Suprapubic skin (tissue), 4 donors: ENCODE results near the gene ATP1A4. TPM values are rescaled to one million over a fixed set of nuclear protein-coding genes. Genes with fewer than 3 reads are reported as not detected.

Source experiments
- DNase-seq, 2 donors: peaks; one replicate each; pipeline ENCODE4 v3.0.0-alpha.2; 2019; ENCODE audit warnings: low spot score in 2 of 2
- H3K27ac ChIP-seq: fragments of 200-600 bp; sonication (generic); one replicate; pipeline ENCODE4 v1.5.1; 2019
- H3K27me3 ChIP-seq: fragments of 200-600 bp; sonication (generic); one replicate; pipeline ENCODE4 v1.5.1; 2019
- H3K36me3 ChIP-seq: fragments of 200-600 bp; sonication (generic); one replicate; pipeline ENCODE4 v1.5.1; 2019
- H3K4me1 ChIP-seq: fragments of 200-600 bp; sonication (generic); one replicate; pipeline ENCODE4 v1.5.1; 2019
- H3K4me3 ChIP-seq: fragments of 200-600 bp; sonication (generic); one replicate; pipeline ENCODE4 v1.5.1; 2019; ENCODE audit warnings: mild to moderate bottlenecking
- H3K9me3 ChIP-seq: fragments of 200-600 bp; sonication (generic); one replicate; pipeline ENCODE4 v1.5.1; 2019
- CTCF ChIP-seq, 2 donors: fragments of 200-600 bp in 1 of 2; fragments of 450-650 bp in 1 of 2; sonication (generic) in 1 of 2; IDR thresholded peaks; one replicate each; pipeline ENCODE4 v1.5.1; 2016 to 2019; ENCODE audit warnings: antibody characterized with exemption in 2 of 2, mild to moderate bottlenecking in 1 of 2, moderate library complexity in 1 of 2
- EP300 ChIP-seq: sonication (generic); formaldehyde crosslinking; IDR thresholded peaks from one replicate; pipeline ENCODE4 v1.6.1; 2017; ENCODE audit warnings: antibody characterized with exemption
- POLR2A ChIP-seq, 2 donors: fragments of 450-650 bp; IDR thresholded peaks; one replicate each; pipeline ENCODE4 v1.6.1; 2017; ENCODE audit warnings: antibody characterized with exemption in 2 of 2, mild to moderate bottlenecking in 2 of 2, moderate library complexity in 2 of 2
- POLR2AphosphoS5 ChIP-seq, 3 donors: sonication (generic); formaldehyde crosslinking; IDR thresholded peaks; one replicate each; pipeline ENCODE4 v1.6.1; 2017; ENCODE audit warnings: antibody characterized with exemption in 3 of 3
- WGBS: methylation state at CpG from one replicate; pipeline ENCODE4 v1.1.5; 2018; 5-methylcytosine and 5-hydroxymethylcytosine counted together
- total RNA-seq, 4 donors: library from RNA; depleted of rRNA; stranded (reverse); fragments of >200 nt; gene quantifications; one replicate each; pipeline ENCODE4 v1.1.0, GENCODE V29; 2016

Gene ATP1A4
- total RNA-seq, 4 donors from 2014 or later, result not detected

- no peak overlapping the region for H3K4me3 ChIP-seq
- peaks cover 8% of the 10 kb centered on the region for H3K4me1 ChIP-seq
- no peak for TF ChIP-seq CTCF (IDR thresholded peaks at IDR 0.05)
- TF ChIP-seq POLR2A (IDR thresholded peaks at IDR 0.05), result no peak
- TF ChIP-seq EP300, result no peak
- no peak for TF ChIP-seq POLR2AphosphoS5 (IDR thresholded peaks at IDR 0.05)
- no peaks in the 10 kb centered on the region for H3K9me3 ChIP-seq
- no peaks in the 10 kb centered on the region for H3K27me3 ChIP-seq
- H3K36me3 ChIP-seq, result no peaks in the 10 kb centered on the region
- WGBS, result 89% methylated on average over 7 of the region's 7 CpGs
- no peak for DNase-seq
- H3K27ac ChIP-seq, result no peak overlapping the region
These were observed 34.8 kb downstream of the ATP1A4 start for GRCh38 chr1:160186246-160186645.

DNA sequence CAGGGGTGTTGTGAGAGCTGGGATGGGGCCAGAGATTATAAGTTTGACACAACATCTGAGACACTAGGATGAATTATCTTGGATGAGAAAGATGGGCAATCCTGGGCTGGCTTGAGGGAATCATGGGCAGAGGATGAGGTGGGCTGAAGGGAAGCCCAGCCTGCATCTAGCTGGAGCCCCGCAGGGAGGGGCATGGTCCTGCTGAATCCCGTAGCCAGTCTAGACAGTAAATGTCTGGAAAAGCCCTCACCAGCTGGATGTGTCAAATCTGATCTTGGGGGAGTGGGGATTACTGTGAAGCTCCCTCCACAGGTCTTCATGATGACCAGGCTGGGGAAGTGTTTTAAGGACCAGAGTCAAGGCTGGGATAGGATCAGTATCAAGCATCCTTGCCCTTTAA is 35.3 kb downstream of the ATP1A4 start:
- DNase-seq, result no peak
- WGBS, result 75% methylated on average over 2 of the region's 2 CpGs

GRCh38 chr1:160187407-160187806 is 36.0 kb downstream of the ATP1A4 start:
- DNase-seq, result no peak
- H3K27me3 ChIP-seq, result no peaks in the 10 kb centered on the region
- H3K36me3 ChIP-seq, result no peaks in the 10 kb centered on the region
- WGBS, result 83% methylated on average over 7 of the region's 7 CpGs
- no peak overlapping the region for H3K4me3 ChIP-seq
- TF ChIP-seq POLR2AphosphoS5 (IDR thresholded peaks at IDR 0.05) (no peak), POLR2A (IDR thresholded peaks at IDR 0.05) (no peak), CTCF (IDR thresholded peaks at IDR 0.05) (no peak), EP300 (no peak)
- peaks cover 8% of the 10 kb centered on the region for H3K4me1 ChIP-seq
- H3K27ac ChIP-seq, result no peak overlapping the region
- no peaks in the 10 kb centered on the region for H3K9me3 ChIP-seq

More for the DNA sequence above, 35.3 kb downstream of the ATP1A4 start:
- peaks cover 8% of the 10 kb centered on the region for H3K4me1 ChIP-seq
- no peak overlapping the region for H3K27ac ChIP-seq
- H3K36me3 ChIP-seq, result no peaks in the 10 kb centered on the region
- TF ChIP-seq EP300 (no peak), CTCF (IDR thresholded peaks at IDR 0.05) (no peak), POLR2A (IDR thresholded peaks at IDR 0.05) (no peak)
- H3K4me3 ChIP-seq, result no peak overlapping the region
- no peaks in the 10 kb centered on the region for H3K27me3 ChIP-seq
- H3K9me3 ChIP-seq, result no peaks in the 10 kb centered on the region

GRCh38 chr1:160188341-160188740 is 36.9 kb downstream of the ATP1A4 start:
- TF ChIP-seq CTCF (IDR thresholded peaks at IDR 0.05) (no peak), EP300 (no peak), POLR2A (IDR thresholded peaks at IDR 0.05) (no peak), POLR2AphosphoS5 (IDR thresholded peaks at IDR 0.05) (no peak)
- Histone ChIP-seq H3K4me3 (no peak overlapping the region), H3K4me1 (peaks cover 16% of the 10 kb centered on the region), H3K9me3 (no peaks in the 10 kb centered on the region), H3K36me3 (no peaks in the 10 kb centered on the region), H3K27me3 (no peaks in the 10 kb centered on the region), H3K27ac (no peak overlapping the region)
- no peak for DNase-seq
- 86% methylated on average over 7 of the region's 7 CpGs for WGBS

GRCh38 chr1:160189649-160190625 is 38.5 kb downstream of the ATP1A4 start, which contains the start of gene CASQ1:
CASQ1 (plus strand) TSS chr1:160190575; CDS start chr1:160190752, 177 bp downstream.
- Histone ChIP-seq H3K36me3 (no peaks in the 10 kb centered on the region), H3K4me3 (no peak within 1 kb of the TSS), H3K9me3 (no peaks in the 10 kb centered on the region), H3K27me3 (no peaks in the 10 kb centered on the region), H3K27ac (no peak within 1 kb of the TSS), H3K4me1 (peaks cover 18% of the 10 kb centered on the region)
- TF ChIP-seq EP300 (no peak), POLR2AphosphoS5 (IDR thresholded peaks at IDR 0.05) (no peak), CTCF (IDR thresholded peaks at IDR 0.05) (no peak), POLR2A (IDR thresholded peaks at IDR 0.05) (no peak)
- 63% methylated on average over 15 of the region's 15 CpGs for WGBS
- no peak for DNase-seq
